GM19043 (cell line): ENCODE measurements around the gene CABLES1.

Source experiments
- ATAC-seq: cut with Tn5 transposase; IDR thresholded peaks from one replicate; pipeline ENCODE4 v1.9.1; 2021; ENCODE audit warnings: low read depth; ENCODE audit not compliant: unreplicated experiment

CABLES1 gene

GRCh38 chr18:23210526-23210925, 75.2 kb downstream of the CABLES1 start:
- no peak for ATAC-seq

GRCh38 chr18:23211146-23211545, 75.9 kb downstream of the CABLES1 start:
- ATAC-seq: no peak

GRCh38 chr18:23212161-23212560, 76.9 kb downstream of the CABLES1 start:
- no peak for ATAC-seq

GRCh38 chr18:23213200-23213599, 77.9 kb downstream of the CABLES1 start:
- ATAC-seq: no peak

GRCh38 chr18:23217781-23218180, 82.5 kb downstream of the CABLES1 start:
- no peak for ATAC-seq

GRCh38 chr18:23220355-23220754, 85.1 kb downstream of the CABLES1 start:
- no peak for ATAC-seq

GRCh38 chr18:23223641-23224040, 88.4 kb downstream of the CABLES1 start:
- no peak for ATAC-seq

- no peak for ATAC-seq
Observed at GRCh38 chr18:23225503-23225902, 90.2 kb downstream of the CABLES1 start.

- no peak for ATAC-seq
Observed at GRCh38 chr18:23226391-23226790, 91.1 kb downstream of the CABLES1 start.

GRCh38 chr18:23226930-23227725, 91.8 kb downstream of the CABLES1 start:
- ATAC-seq: no peak

GRCh38 chr18:23227726-23228070, 92.4 kb downstream of the CABLES1 start:
- ATAC-seq: no peak

GRCh38 chr18:23228102-23229061, 93.1 kb downstream of the CABLES1 start:
- peak; percentile 32 for ATAC-seq

- ATAC-seq: no peak
Observed at GRCh38 chr18:23229472-23229871, 94.2 kb downstream of the CABLES1 start.

GRCh38 chr18:23230686-23231085, 95.4 kb downstream of the CABLES1 start:
- ATAC-seq: no peak

GRCh38 chr18:23231340-23232021, 96.2 kb downstream of the CABLES1 start:
- peak; percentile 78 for ATAC-seq

GRCh38 chr18:23232331-23232730, 97.0 kb downstream of the CABLES1 start:
- no peak for ATAC-seq

GRCh38 chr18:23234619-23235018, 99.3 kb downstream of the CABLES1 start:
- ATAC-seq: no peak

GRCh38 chr18:23235336-23235735, 100.1 kb downstream of the CABLES1 start:
- ATAC-seq: no peak

GRCh38 chr18:23235860-23236259, 100.6 kb downstream of the CABLES1 start:
- ATAC-seq: no peak

- ATAC-seq: no peak
Observed at GRCh38 chr18:23236876-23237468, 101.7 kb downstream of the CABLES1 start.
